Duodenal mucosa (tissue), 2 donors: ENCODE results near the gene STAT1.
A peak's percentile ranks its signal among the peaks of the same experiment; 100 is the strongest.

Experiments
- H3K27ac ChIP-seq: one replicate; pipeline ENCODE4 v1.7.0; 2013; ENCODE audit warnings: low read depth, low read length
- H3K27me3 ChIP-seq, 2 donors: one replicate each; pipeline ENCODE4 v1.7.0; 2013; ENCODE audit warnings: low read length in 2 of 2, control low read depth in 1 of 2; ENCODE audit not compliant: insufficient read depth in 2 of 2, control insufficient read depth in 1 of 2
- H3K36me3 ChIP-seq, 2 donors: one replicate each; pipeline ENCODE4 v1.7.0; 2013; ENCODE audit warnings: low read length in 2 of 2, control low read depth in 1 of 2; ENCODE audit not compliant: insufficient read depth in 2 of 2, control insufficient read depth in 1 of 2
- H3K4me1 ChIP-seq, 2 donors: one replicate each; pipeline ENCODE4 v1.7.0; 2013; ENCODE audit warnings: low read length in 2 of 2, control low read depth in 1 of 2; ENCODE audit not compliant: insufficient read depth in 2 of 2, control insufficient read depth in 1 of 2
- H3K4me3 ChIP-seq, 2 donors: one replicate each; pipeline ENCODE4 v1.7.0; 2013; ENCODE audit warnings: low read length in 2 of 2, low read depth in 1 of 2
- H3K9ac ChIP-seq, 2 donors: one replicate each; pipeline ENCODE4 v1.7.0; 2013; ENCODE audit warnings: low read length in 2 of 2, low read depth in 1 of 2
- H3K9me3 ChIP-seq, 2 donors: one replicate each; pipeline ENCODE4 v1.7.0; 2013; ENCODE audit warnings: low read length in 2 of 2, control low read depth in 1 of 2; ENCODE audit not compliant: control insufficient read depth in 1 of 2

Gene STAT1

DNA sequence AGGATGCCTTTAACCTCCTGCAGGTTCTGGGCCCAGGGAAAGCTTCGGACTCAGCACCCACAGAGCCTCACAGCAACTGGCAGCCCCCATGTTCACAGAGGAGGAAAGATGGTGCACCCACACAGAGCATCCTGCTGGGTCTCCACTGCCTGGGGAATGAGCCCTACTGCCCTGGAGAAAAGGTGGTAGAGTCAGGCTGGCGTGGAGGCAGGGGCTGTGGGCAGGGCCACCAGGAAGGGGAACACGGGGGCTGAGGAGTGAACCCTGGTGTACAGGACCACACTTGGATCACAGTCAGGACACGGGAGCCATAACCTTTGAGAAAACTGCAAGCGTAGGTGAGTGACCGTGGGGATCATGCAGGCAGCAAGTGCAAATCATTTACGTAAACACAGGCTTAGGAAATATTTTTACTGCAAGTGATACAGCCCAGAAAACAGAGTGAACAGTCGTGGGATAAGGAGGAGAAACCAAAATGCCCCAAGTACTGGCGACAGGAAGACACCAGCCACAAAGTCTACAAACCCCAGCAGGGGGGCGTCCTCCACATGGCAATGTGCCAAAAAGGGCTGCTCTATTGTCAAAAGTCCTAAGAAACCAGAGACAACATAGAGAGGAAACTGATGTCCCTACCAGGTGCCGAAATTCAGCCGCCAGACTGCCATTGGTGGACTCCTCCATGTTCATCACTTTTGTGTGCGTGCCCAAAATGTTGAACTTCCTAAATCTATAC lies 27.6 kb downstream of the STAT1 start:
- no peaks in the 10 kb centered on the region for H3K4me1 ChIP-seq
- H3K9me3 ChIP-seq = no peaks in the 10 kb centered on the region
- no peaks in the 10 kb centered on the region for H3K27me3 ChIP-seq
- peaks cover 86 to 100% of the 10 kb centered on the region in 2 donors for H3K36me3 ChIP-seq
- no peak overlapping the region for H3K27ac ChIP-seq
- H3K9ac ChIP-seq = no peak overlapping the region
- no peak overlapping the region for H3K4me3 ChIP-seq

DNA sequence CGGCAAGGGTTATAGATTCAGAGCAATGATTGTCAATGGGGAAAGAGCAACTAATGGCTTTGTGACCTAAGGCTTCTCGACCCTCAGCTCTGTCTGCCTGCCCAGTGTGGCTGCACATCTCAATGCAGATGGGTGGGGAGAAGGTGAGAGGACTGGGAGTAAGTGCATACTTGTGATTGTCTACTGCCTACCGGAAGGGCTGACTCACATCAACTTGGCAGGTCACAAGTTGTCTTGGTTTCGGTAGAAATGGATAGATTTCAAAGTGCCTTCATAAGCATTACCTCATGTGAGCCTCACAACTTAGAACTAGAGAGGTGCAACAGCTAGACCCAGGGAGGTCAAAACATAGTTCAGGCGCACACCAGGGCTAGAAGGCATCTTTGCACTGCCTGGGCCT lies 29.4 kb downstream of the STAT1 start:
- no peaks in the 10 kb centered on the region for H3K27me3 ChIP-seq
- H3K9ac ChIP-seq = no peak overlapping the region
- H3K4me1 ChIP-seq = no peaks in the 10 kb centered on the region
- no peaks in the 10 kb centered on the region for H3K9me3 ChIP-seq
- no peak overlapping the region for H3K4me3 ChIP-seq
- peaks cover 81 to 100% of the 10 kb centered on the region in 2 donors for H3K36me3 ChIP-seq
- H3K27ac ChIP-seq = no peak overlapping the region

DNA sequence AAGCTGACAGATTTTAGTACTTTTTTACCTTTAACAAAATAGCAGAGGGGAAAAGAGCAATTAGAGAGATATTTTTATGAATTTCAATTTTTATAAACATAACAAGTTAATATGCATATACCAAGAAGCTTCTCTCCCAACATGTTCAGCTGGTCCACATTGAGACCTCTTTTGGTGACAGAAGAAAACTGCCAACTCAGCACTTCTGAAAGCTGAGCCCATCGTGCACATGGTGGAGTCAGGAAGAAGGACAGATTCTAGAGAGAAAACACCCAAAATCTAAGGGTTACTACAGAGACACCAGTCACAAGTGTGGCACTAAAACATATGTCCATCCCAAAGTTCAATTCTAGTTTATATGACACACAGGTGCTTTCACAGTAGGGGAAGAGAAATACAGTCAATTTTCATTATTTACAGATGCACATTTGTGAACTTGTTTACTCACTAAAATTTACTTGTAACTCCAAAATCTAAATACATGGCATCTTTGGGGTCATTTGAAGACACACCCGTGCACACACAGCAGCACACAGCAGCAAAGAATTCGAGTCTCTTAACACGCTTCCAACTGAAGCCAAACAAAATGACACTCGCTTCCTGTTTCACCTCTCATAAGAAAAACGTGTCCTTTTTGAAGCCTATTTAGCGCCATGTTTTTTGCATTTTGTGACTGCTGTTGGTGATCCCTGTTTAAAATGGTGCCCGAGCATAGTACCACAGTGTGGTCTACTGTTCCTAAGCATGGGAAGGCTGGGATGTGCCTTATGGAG lies 31.5 kb downstream of the STAT1 start:
- H3K4me1 ChIP-seq = no peaks in the 10 kb centered on the region
- H3K36me3 ChIP-seq = peaks cover 82 to 98% of the 10 kb centered on the region in 2 donors
- no peaks in the 10 kb centered on the region for H3K9me3 ChIP-seq
- no peaks in the 10 kb centered on the region for H3K27me3 ChIP-seq
- no peak overlapping the region for H3K27ac ChIP-seq
- H3K9ac ChIP-seq = no peak overlapping the region
- no peak overlapping the region for H3K4me3 ChIP-seq

DNA sequence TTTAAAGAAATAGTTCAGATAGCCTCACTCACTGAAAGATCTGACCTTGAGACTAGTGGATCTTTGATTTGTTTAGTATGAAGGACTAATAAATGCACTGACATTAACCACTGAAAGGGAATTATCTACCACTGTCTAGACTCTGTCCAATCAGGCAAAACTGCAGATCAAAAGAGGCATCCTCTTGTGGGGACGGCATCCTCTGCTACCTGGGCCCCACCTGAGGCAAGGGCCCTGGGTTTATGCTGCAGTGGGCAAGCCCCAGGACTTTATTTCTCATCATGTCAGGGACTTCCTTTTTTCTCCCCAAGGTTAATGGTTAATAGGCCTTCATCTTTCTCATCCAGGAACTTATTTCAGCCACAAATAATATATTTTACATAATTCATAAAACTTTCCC lies 32.2 kb downstream of the STAT1 start:
- Histone ChIP-seq H3K4me1 (no peaks in the 10 kb centered on the region), H3K4me3 (no peak overlapping the region), H3K9ac (no peak overlapping the region), H3K27ac (no peak overlapping the region), H3K9me3 (no peaks in the 10 kb centered on the region), H3K27me3 (no peaks in the 10 kb centered on the region), H3K36me3 (peaks cover 79 to 96% of the 10 kb centered on the region in 2 donors)

DNA sequence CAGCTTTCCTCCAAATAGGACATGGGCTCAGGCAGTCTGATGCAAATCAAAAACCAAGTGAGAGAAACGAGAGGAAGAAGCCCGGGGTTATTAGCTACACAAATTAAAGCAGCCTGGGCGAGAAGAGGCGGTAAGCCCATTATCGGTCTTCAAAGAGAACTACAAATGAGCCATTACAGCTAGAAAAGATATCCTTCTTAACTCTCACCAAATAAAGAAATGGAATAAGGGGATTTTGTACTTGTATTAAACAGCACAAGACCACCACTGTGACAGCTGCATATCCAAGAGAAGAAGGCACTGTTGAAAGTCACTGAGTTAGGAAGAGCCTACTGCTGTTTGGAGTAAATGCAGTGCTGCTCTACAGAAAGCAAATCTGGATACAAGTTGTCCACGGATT lies 32.6 kb downstream of the STAT1 start:
- Histone ChIP-seq H3K36me3 (peaks cover 79 to 96% of the 10 kb centered on the region in 2 donors), H3K4me1 (no peaks in the 10 kb centered on the region), H3K27me3 (no peaks in the 10 kb centered on the region), H3K9me3 (no peaks in the 10 kb centered on the region), H3K27ac (no peak overlapping the region), H3K9ac (no peak overlapping the region), H3K4me3 (no peak overlapping the region)

DNA sequence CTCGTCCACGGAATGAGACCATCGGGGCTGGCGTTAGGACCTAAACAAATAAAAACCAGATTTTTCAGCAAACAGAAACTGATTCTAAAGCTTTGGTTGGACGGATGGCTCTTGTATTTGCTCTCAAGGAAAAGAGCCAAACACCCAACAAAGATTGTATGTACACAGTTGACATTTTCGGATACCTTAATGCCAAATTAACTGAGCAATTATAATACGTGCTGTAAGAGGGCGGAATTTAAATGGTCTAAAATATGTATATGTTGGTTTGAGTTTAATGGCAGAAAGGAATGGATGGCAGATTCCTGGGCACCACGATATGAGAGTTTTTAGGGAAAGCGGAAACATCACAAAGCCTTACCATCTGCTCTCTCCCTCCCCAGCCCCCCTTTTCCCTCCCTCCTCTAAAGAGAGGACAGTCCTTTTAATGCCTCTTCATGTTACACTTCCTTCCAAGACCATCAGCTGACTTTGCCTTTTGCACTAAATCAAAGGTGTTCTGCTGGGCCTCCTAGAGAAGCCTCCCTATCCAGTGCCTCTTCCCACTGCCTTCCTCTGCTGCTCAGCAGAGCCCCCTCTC lies 33.3 kb downstream of the STAT1 start:
- H3K27me3 ChIP-seq = no peaks in the 10 kb centered on the region
- H3K27ac ChIP-seq = peak overlapping the region; percentile 30
- no peaks in the 10 kb centered on the region for H3K9me3 ChIP-seq
- H3K36me3 ChIP-seq = peaks cover 79 to 96% of the 10 kb centered on the region in 2 donors
- no peaks in the 10 kb centered on the region for H3K4me1 ChIP-seq
- H3K4me3 ChIP-seq = no peak overlapping the region
- no peak overlapping the region for H3K9ac ChIP-seq

DNA sequence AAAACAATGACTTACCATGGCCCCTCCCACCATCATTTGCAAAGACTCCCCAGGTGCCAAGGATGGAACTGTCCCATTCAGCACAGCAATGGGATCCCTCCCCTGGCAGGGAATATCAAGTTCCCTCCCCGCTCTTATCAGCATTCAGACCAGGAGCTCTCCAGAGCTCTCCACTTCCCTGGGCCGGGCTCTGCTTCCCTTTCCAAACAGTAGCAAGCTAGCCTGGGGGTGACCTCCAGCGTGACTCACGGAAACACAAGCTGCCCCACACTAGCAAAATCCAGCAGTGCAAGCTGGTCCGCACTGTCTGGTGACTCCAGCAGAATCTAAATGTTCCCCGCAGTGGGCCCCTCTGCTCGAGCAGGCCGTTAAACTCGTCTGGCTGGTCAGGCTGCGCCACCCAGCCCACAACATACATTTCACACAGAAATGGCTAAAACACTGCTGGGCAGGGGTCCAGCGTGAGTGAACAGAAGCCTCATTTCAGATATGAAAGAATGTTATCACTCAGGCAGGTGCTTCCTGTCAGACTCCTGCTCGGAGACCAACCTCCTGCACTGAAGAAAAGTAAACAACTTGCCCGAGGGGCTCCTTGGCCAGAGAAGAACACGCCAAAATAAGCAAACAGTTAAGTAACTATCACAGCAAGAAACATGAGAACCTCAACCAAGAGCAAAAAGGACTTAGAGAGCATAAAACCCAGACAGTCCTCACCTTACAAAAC lies 33.9 kb downstream of the STAT1 start:
- Histone ChIP-seq H3K27ac (peak overlapping the region; percentile 30), H3K4me1 (no peaks in the 10 kb centered on the region), H3K9me3 (no peaks in the 10 kb centered on the region), H3K27me3 (no peaks in the 10 kb centered on the region), H3K4me3 (no peak overlapping the region), H3K9ac (no peak overlapping the region), H3K36me3 (peaks cover 77 to 96% of the 10 kb centered on the region in 2 donors)

DNA sequence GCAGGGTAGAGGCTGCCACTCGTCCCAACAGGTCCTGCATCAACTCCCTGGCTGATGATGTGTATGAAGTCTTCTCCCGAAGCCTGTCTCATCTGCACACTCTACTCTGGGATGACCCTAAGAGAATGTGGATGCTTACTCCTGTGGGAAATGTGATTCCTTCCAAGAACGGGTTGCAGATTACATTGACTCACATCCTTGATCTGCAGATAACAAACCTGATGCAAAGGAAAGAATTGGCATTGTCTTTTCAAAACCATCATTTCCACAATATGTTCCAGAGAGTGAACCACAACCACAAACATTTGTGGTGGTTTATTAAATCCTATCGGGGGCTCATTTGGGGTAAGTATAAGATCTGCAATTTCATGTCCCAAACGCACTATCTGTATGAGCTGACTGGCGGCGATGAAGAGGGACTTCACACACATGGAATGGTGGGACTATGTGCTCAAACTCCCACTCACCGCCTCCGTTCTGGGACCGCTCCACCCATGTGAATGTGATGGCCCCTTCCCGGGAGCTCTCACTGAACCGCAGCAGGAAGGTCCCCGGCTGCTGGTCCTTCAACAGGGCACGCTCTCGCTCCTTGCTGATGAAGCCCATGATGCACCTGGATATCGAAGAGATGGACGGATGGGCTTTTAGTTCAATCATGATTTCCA lies 35.5 kb downstream of the STAT1 start:
- Histone ChIP-seq H3K9ac (no peak overlapping the region), H3K4me3 (no peak overlapping the region), H3K36me3 (peaks cover 80 to 96% of the 10 kb centered on the region in 2 donors), H3K4me1 (no peaks in the 10 kb centered on the region), H3K9me3 (no peaks in the 10 kb centered on the region), H3K27me3 (no peaks in the 10 kb centered on the region), H3K27ac (no peak overlapping the region)

DNA sequence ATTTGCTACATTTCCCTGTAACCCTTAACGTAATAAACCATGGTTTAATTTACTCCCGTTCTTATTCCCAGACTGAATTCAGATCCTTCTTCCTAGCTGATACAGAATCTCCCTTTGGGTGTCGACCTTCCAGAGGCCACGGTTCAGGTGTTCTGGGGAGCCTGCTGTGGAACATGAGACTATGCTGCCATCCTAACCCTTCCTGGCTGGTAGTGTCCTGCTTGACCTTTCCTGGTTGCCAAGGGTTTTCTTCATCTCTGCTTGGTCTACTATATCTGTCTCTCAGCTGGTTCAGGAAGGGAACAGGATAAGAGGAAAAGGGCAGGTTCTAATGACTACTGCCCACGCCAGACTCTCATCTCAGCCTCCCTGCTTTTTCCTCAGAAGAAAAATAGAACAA lies 36.5 kb downstream of the STAT1 start:
- H3K36me3 ChIP-seq = peaks cover 83 to 96% of the 10 kb centered on the region in 2 donors

More for the DNA sequence above, 36.5 kb downstream of the STAT1 start:
- Histone ChIP-seq H3K27ac (no peak overlapping the region), H3K9ac (no peak overlapping the region), H3K4me1 (no peaks in the 10 kb centered on the region), H3K4me3 (no peak overlapping the region), H3K9me3 (no peaks in the 10 kb centered on the region), H3K27me3 (no peaks in the 10 kb centered on the region)
